Kidney epithelial cell (primary cell): ENCODE results near the gene ZNF598. TPM values are rescaled to one million over a fixed set of nuclear protein-coding genes. Genes with fewer than 3 reads are reported as not detected.

ENCODE experiments used
- DNase-seq: peaks from one replicate; pipeline ENCODE4 v3.0.0-alpha.2; 2010; ENCODE audit warnings: low read depth
- H3K27me3 ChIP-seq: 2 replicates; pipeline ENCODE4 v1.6.0; 2011; ENCODE audit warnings: low read length; ENCODE audit not compliant: control insufficient read depth, insufficient read depth
- H3K36me3 ChIP-seq: 2 replicates; pipeline ENCODE4 v1.5.1; 2011; ENCODE audit warnings: low read length; ENCODE audit not compliant: control insufficient read depth, insufficient read depth
- H3K4me3 ChIP-seq: 2 replicates; pipeline ENCODE4 v1.5.1; 2011; ENCODE audit warnings: low read depth, mild to moderate bottlenecking, control low read depth, low read length
- total RNA-seq: library from RNA; depleted of rRNA; stranded (reverse); fragments of >200 nt; gene quantifications from 2 replicates; pipeline ENCODE4 v1.2.3, GENCODE V29; 2015
- TF ChIP-seq, protein P1 (sequence below): IDR thresholded peaks from 2 replicates; pipeline ENCODE4 v1.5.1; 2011; ENCODE audit warnings: mild to moderate bottlenecking, moderate library complexity, low read length, control low read depth, inconsistent platforms; ENCODE audit not compliant: insufficient read depth, poor library complexity, severe bottlenecking

Gene ZNF598
- total RNA-seq, 1 donor from 2014 or later = 57.7 TPM

GRCh38 chr16:2007081-2007836 lies 2.4 kb downstream of the ZNF598 start:
- TF ChIP-seq, protein P1, sequence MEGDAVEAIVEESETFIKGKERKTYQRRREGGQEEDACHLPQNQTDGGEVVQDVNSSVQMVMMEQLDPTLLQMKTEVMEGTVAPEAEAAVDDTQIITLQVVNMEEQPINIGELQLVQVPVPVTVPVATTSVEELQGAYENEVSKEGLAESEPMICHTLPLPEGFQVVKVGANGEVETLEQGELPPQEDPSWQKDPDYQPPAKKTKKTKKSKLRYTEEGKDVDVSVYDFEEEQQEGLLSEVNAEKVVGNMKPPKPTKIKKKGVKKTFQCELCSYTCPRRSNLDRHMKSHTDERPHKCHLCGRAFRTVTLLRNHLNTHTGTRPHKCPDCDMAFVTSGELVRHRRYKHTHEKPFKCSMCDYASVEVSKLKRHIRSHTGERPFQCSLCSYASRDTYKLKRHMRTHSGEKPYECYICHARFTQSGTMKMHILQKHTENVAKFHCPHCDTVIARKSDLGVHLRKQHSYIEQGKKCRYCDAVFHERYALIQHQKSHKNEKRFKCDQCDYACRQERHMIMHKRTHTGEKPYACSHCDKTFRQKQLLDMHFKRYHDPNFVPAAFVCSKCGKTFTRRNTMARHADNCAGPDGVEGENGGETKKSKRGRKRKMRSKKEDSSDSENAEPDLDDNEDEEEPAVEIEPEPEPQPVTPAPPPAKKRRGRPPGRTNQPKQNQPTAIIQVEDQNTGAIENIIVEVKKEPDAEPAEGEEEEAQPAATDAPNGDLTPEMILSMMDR = no peak
- H3K4me3 ChIP-seq = no peak overlapping the region

DNA sequence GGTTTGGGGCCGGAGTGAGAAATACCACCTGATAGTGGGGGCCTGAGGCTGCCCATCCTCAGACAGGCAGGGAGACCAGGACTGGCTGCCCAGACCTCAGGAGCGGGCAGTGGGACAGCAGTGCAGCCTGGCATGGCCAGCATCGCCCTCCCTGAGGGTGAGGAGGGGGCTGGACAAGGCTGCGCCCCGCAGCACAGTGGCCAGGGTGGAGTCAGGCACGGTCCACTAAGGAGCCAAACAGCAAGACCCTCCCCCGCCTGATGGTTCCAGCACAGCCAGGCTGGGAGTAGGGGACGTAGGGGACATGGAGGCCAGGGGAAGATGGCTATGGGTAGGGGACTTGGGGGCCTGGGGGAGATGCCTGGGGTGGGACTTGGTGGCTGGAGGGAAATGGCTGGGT lies 3.3 kb downstream of the ZNF598 start:
- no peak for DNase-seq
- Histone ChIP-seq H3K36me3 (peaks cover 3% of the 10 kb centered on the region), H3K4me3 (no peak overlapping the region), H3K27me3 (no peaks in the 10 kb centered on the region)
- TF ChIP-seq, protein P1 = no peak

More at GRCh38 chr16:2007081-2007836, 2.4 kb downstream of the ZNF598 start:
- Histone ChIP-seq H3K36me3 (peaks cover 1% of the 10 kb centered on the region), H3K27me3 (no peaks in the 10 kb centered on the region)
- DNase-seq = no peak

DNA sequence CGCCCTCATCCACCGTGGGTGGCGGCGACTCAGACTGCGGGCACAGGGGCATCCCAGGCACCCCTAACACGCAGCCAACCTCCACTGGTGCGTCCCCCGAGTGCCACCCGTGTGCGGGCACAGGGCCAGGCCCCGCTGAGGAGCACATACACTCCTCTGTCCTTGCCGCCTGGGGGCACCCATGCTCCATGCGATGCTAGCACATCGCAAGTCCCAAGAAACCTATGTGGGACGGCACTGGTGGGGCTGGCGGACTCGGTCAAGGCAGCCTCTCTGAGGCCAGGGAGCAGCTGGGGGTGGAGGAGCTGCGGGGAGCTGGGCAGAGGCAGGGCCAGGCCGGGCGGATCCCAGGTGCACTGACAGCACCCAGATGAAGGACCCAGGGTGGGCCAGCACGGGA lies 4.0 kb downstream of the ZNF598 start:
- no peaks in the 10 kb centered on the region for H3K27me3 ChIP-seq
- H3K4me3 ChIP-seq = no peak overlapping the region
- no peak for DNase-seq
- H3K36me3 ChIP-seq = peaks cover 3% of the 10 kb centered on the region
- TF ChIP-seq, protein P1 = peak; percentile 7

DNA sequence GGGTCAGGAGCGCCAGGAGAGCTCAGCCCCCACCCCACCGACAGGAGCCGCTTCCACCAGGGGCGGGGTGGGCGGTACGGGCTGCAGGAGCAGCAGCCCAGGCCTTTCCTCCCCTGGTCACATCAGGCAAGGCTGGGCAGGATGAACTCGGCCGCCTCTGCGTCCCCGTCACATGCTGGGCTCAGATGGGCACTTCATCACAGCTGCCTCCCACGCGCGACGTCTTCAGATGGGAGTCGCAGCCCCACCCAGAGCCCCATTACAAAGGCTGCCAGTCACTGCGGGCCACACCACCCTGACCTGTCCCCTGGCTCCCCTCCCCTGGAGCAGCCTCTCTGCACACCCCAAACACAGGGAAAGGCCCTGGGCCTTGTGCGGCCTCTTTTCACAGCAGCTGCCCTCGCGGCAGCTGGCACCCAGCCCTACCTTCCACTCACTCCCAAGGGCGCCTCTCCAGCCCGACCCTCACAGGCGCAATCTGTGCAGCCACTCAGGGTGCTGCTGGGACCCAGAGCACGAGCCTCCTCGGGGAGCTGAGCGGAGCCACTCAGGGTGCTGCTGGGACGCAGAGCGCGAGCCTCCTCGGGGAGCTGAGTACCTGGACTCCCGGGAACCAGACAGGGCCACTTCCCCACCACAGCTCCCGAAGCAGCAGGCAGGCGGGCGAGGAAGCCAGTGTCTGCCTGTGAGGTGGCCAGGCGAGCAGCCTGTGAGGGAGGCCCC lies 4.7 kb downstream of the ZNF598 start:
- TF ChIP-seq, protein P1 = no peak

GRCh38 chr16:2003827-2004641 lies 5.6 kb downstream of the ZNF598 start:
- Histone ChIP-seq H3K27me3 (no peaks in the 10 kb centered on the region), H3K4me3 (no peak overlapping the region)

More for the DNA sequence above, 4.7 kb downstream of the ZNF598 start:
- peaks cover 3% of the 10 kb centered on the region for H3K36me3 ChIP-seq
- DNase-seq = no peak
- no peak overlapping the region for H3K4me3 ChIP-seq
- no peaks in the 10 kb centered on the region for H3K27me3 ChIP-seq

More at GRCh38 chr16:2003827-2004641, 5.6 kb downstream of the ZNF598 start:
- TF ChIP-seq, protein P1 = peak; percentile 99
- peaks cover 3% of the 10 kb centered on the region for H3K36me3 ChIP-seq
- DNase-seq = peak; percentile 57
